GM23248 (cell line): ENCODE data around the gene GCHFR. TPM values are rescaled to one million over a fixed set of nuclear protein-coding genes. Genes with fewer than 3 reads are reported as not detected.

Experiments
- DNase-seq: peaks from one replicate; pipeline ENCODE4 v3.0.0-alpha.2; 2015
- H2AFZ ChIP-seq: fragments of 200-600 bp; sonication (generic); 2 replicates; pipeline ENCODE4 v1.6.1; 2016; ENCODE audit warnings: antibody characterized with exemption
- H3F3A ChIP-seq: fragments of 200-600 bp; sonication (generic); 2 replicates; pipeline ENCODE4 v1.6.1; 2016; ENCODE audit warnings: mild to moderate bottlenecking, antibody characterized with exemption, mixed run types; ENCODE audit not compliant: insufficient read depth
- H3K27ac ChIP-seq: fragments of 200-600 bp; sonication (generic); 2 replicates; pipeline ENCODE4 v1.5.1; 2016; ENCODE audit warnings: mild to moderate bottlenecking
- H3K27me3 ChIP-seq: fragments of 200-600 bp; sonication (generic); replicated peaks from 2 replicates; pipeline ENCODE4 v1.6.1; 2016; ENCODE audit warnings: mild to moderate bottlenecking; ENCODE audit not compliant: insufficient read depth
- H3K36me3 ChIP-seq: fragments of 200-600 bp; sonication (generic); 2 replicates; pipeline ENCODE4 v1.6.1; 2016; ENCODE audit warnings: low read depth, mild to moderate bottlenecking
- H3K4me1 ChIP-seq: fragments of 200-600 bp; sonication (generic); 2 replicates; pipeline ENCODE4 v1.6.1; 2016; ENCODE audit warnings: mild to moderate bottlenecking; ENCODE audit not compliant: insufficient read depth
- H3K4me2 ChIP-seq: fragments of 200-600 bp; sonication (generic); one replicate; pipeline ENCODE4 v1.6.1; 2016; ENCODE audit warnings: mild to moderate bottlenecking; ENCODE audit not compliant: unreplicated experiment
- H3K4me3 ChIP-seq: fragments of 200-600 bp; sonication (generic); 2 replicates; pipeline ENCODE4 v1.5.1; 2016; ENCODE audit warnings: mild to moderate bottlenecking
- H3K79me2 ChIP-seq: fragments of 200-600 bp; sonication (generic); 2 replicates; pipeline ENCODE4 v1.6.1; 2016; ENCODE audit warnings: mild to moderate bottlenecking; ENCODE audit not compliant: insufficient read depth
- H3K9ac ChIP-seq: fragments of 200-600 bp; sonication (generic); 2 replicates; pipeline ENCODE4 v1.6.1; 2016; ENCODE audit warnings: mild to moderate bottlenecking
- H3K9me2 ChIP-seq: fragments of 200-600 bp; sonication (generic); 2 replicates; pipeline ENCODE4 v1.6.1; 2016; ENCODE audit warnings: mixed run types, mild to moderate bottlenecking, moderate library complexity; ENCODE audit not compliant: insufficient read depth
- H3K9me3 ChIP-seq: fragments of 200-600 bp; sonication (generic); one replicate; pipeline ENCODE4 v1.6.1; 2017; ENCODE audit warnings: low read depth
- H4K20me1 ChIP-seq: fragments of 200-600 bp; sonication (generic); 2 replicates; pipeline ENCODE4 v1.6.0; 2016; ENCODE audit not compliant: insufficient read depth
- EZH2 ChIP-seq: fragments of 200-600 bp; sonication (generic); IDR thresholded peaks from 2 replicates; pipeline ENCODE4 v1.6.1; 2018; ENCODE audit warnings: antibody characterized with exemption, mild to moderate bottlenecking; ENCODE audit not compliant: insufficient read depth, poor library complexity, severe bottlenecking
- EZH2phosphoT487 ChIP-seq: fragments of 200-600 bp; sonication (generic); IDR thresholded peaks from 2 replicates; pipeline ENCODE4 v1.6.1; 2018; ENCODE audit warnings: antibody characterized with exemption, moderate library complexity, mild to moderate bottlenecking, low read depth; ENCODE audit not compliant: insufficient read depth
- WGBS, 2 experiments: methylation state at CpG; one replicate each; pipeline ENCODE4 v1.1.6; 2015 to 2017; ENCODE audit warnings: low lambda C conversion rate in 2 of 2, low coverage in 1 of 2; ENCODE audit errors: missing lambda C conversion rate in 2 of 2; 5-methylcytosine and 5-hydroxymethylcytosine counted together
- in situ Hi-C: fragments of 300-500 bp; cut with MboI; formaldehyde crosslinking; loops from 2 replicates; pipeline ENCODE4 v1.15.0; 2020
- polyA plus RNA-seq: library from polyadenylated mRNA; unstranded; fragments of >200 nt; fragmentation: Nextera tagmentation; extraction: Ambion mirVana; gene quantifications from 2 replicates; pipeline ENCODE4 v1.2.1, GENCODE V29; 2016
- total RNA-seq: library from RNA; depleted of rRNA; stranded (reverse); fragments of >200 nt; shearing (Covaris generic); gene quantifications from 2 replicates; pipeline ENCODE4 v1.2.3, GENCODE V29; 2014

The GCHFR gene
- total and polyA plus RNA-seq, 2 experiments from 2014 or later = 0.54 to 2.3 TPM

DNA sequence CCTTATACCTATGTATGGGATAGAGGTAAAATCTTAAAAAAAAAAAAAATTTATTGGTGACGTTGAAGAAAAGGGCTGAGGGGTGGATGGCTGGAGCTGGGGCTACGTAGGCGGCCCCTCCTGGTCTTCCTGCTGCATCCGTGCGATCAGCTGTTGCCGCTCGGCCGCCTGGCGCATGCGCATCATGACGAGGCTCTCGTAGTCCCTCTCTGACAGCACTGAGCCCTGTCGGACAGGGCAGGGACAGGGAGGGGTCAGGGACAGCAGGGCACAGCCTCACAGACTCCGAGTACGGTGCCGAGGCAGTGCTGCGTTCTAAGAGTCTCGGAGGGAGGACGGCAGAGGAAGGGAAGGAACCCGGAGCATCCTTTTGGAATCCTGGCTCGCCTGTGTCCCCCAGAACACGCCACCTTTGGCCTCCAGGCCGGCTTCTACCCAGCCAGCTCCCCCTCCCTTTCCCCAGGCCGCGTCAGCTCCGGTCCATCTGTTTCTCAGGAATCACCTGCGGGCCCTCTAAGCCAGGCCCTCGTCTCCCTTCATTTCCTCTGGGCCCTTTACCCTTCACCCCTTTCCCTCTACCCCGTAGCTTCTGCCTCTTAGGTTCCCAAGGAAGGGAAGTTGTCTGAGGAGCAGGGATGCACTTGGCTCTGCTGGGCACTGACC lies 4.1 kb downstream of the GCHFR start:
- H3K9ac ChIP-seq = no peak overlapping the region
- WGBS, 2 experiments = 95 to 97% methylated on average over 28 to 29 of the region's 29 CpGs

GRCh38 chr15:40768521-40769273 lies 4.8 kb downstream of the GCHFR start:
- in situ Hi-C loops = no loop called here
- no peak for DNase-seq
- no peak overlapping the region for H3K27ac ChIP-seq
- no peak overlapping the region for H3K9ac ChIP-seq
- H3F3A ChIP-seq = peaks cover 21% of the 10 kb centered on the region
- no peak overlapping the region for H3K4me2 ChIP-seq
- H3K9me3 ChIP-seq = no peaks in the 10 kb centered on the region
- no peaks in the 10 kb centered on the region for H3K27me3 ChIP-seq
- no peak for TF ChIP-seq EZH2
- no peaks in the 10 kb centered on the region for H3K9me2 ChIP-seq
- H3K36me3 ChIP-seq = no peaks in the 10 kb centered on the region
- peaks cover 27% of the 10 kb centered on the region for H3K4me1 ChIP-seq
- H4K20me1 ChIP-seq = no peaks in the 10 kb centered on the region
- 82 to 83% methylated on average over 21 of the region's 21 CpGs for WGBS, 2 experiments
- H2AFZ ChIP-seq = no peak overlapping the region
- H3K79me2 ChIP-seq = no peaks in the 10 kb centered on the region
- H3K4me3 ChIP-seq = no peak overlapping the region

More for the DNA sequence above, 4.1 kb downstream of the GCHFR start:
- H3K36me3 ChIP-seq = no peaks in the 10 kb centered on the region
- no peaks in the 10 kb centered on the region for H3K27me3 ChIP-seq
- H3F3A ChIP-seq = peaks cover 26% of the 10 kb centered on the region
- in situ Hi-C loops = no loop called here
- H2AFZ ChIP-seq = no peak overlapping the region
- H3K4me1 ChIP-seq = peaks cover 33% of the 10 kb centered on the region
- no peak overlapping the region for H3K4me3 ChIP-seq
- H3K79me2 ChIP-seq = no peaks in the 10 kb centered on the region
- no peak overlapping the region for H3K27ac ChIP-seq
- no peaks in the 10 kb centered on the region for H4K20me1 ChIP-seq
- no peaks in the 10 kb centered on the region for H3K9me3 ChIP-seq
- TF ChIP-seq EZH2phosphoT487 (no peak), EZH2 (no peak)
- H3K9me2 ChIP-seq = no peaks in the 10 kb centered on the region
- H3K4me2 ChIP-seq = no peak overlapping the region
- no peak for DNase-seq

DNA sequence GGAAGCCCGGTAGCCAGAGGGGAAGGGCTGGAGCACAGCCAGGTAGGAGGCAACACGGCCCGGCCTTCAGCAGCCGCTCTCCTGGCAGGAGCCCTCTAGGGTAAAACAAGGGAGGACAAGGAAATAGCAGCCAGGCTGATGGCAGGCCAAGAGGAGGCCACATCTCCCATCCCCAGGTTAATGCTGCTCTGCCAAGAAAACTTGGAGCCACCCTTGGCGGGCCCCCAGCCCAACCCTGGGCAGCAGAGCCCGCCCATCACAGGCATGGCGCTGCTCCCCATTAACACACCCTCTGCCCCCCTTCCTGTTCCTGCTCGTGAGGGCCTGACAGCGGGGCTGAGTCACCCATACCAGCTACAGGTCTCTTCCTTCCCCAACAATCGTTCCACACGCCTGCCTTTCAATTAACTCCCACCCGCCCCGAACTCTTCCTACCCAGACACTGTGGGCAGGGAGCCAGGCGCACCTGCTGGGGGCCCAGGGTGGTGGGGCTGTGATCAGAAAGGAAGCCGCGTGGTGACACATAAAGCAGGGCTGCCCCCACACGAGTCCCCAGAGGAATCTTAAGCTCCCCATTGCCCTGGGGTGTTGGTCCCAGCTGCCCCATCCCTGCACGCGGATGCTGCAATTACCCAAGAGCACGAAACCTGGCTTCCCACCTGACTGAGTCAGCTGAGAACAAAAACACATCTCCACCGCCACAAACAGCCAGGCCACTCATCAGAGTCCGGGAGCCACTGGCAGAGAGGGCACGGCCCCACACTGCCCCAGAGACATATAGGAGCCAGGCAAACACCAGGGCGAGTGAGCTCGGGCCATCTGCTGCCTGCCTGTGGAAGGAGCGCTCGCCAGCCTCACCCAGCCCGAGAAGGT lies 5.6 kb downstream of the GCHFR start, which contains the start of gene C15orf62:
C15orf62 (plus strand) TSS at position 707 of the 873 bp plus-strand sequence. CDS start 516 bp downstream, outside the sequence.
- Histone ChIP-seq H3K4me3 (no peak within 1 kb of the TSS), H4K20me1 (no peaks in the 10 kb centered on the region), H3K9ac (no peak within 1 kb of the TSS), H3K79me2 (no peaks in the 10 kb centered on the region), H2AFZ (no peak within 1 kb of the TSS), H3K27me3 (no peaks in the 10 kb centered on the region), H3K9me3 (no peaks in the 10 kb centered on the region), H3K9me2 (no peaks in the 10 kb centered on the region), H3K36me3 (peaks cover 4% of the 10 kb centered on the region; the same call in 1 of the 2 replicates), H3F3A (peaks cover 19% of the 10 kb centered on the region), H3K4me2 (no peak within 1 kb of the TSS), H3K4me1 (peaks cover 22% of the 10 kb centered on the region), H3K27ac (no peak within 1 kb of the TSS)
- WGBS, 2 experiments = 68 to 70% methylated on average over 25 to 28 of the region's 28 CpGs
- DNase-seq = peak; percentile 33
- TF ChIP-seq EZH2phosphoT487 = no peak
- no peak for TF ChIP-seq EZH2
- in situ Hi-C loops = no loop called here

GRCh38 chr15:40770147-40770721 lies 6.4 kb downstream of the GCHFR start:
- no peak for DNase-seq
- Histone ChIP-seq H3K79me2 (no peaks in the 10 kb centered on the region), H2AFZ (no peak overlapping the region), H3F3A (peaks cover 12% of the 10 kb centered on the region), H4K20me1 (no peaks in the 10 kb centered on the region), H3K27me3 (no peaks in the 10 kb centered on the region), H3K36me3 (peaks cover 4% of the 10 kb centered on the region; the same call in 1 of the 2 replicates), H3K9ac (no peak overlapping the region), H3K4me2 (no peak overlapping the region), H3K9me2 (no peaks in the 10 kb centered on the region), H3K4me1 (peaks cover 15% of the 10 kb centered on the region), H3K27ac (no peak overlapping the region), H3K4me3 (no peak overlapping the region), H3K9me3 (no peaks in the 10 kb centered on the region)
- 92 to 94% methylated on average over 9 to 17 of the region's 17 CpGs for WGBS, 2 experiments
- in situ Hi-C loops = no loop called here
- TF ChIP-seq EZH2phosphoT487 = no peak
- TF ChIP-seq EZH2 = no peak
